Measurements from ENCODE around the gene CDH4. TPM values are rescaled to one million over a fixed set of nuclear protein-coding genes. Genes with fewer than 3 reads are reported as not detected.

The CDH4 gene
- total RNA-seq, 1 experiment from 2014 or later, result 0.13 TPM

- H3K9me3 ChIP-seq (replicated peaks), result no peaks in the 10 kb centered on the region
- no peaks in the 10 kb centered on the region for H3K4me1 ChIP-seq (replicated peaks)
- no peaks in the 10 kb centered on the region for H3K36me3 ChIP-seq
- no peak for DNase-seq (ENCODE audit: low read depth in 1 of 2, low spot score in 2 of 2)
- H3K4me3 ChIP-seq, result no peak overlapping the region
- peaks cover 7% of the 10 kb centered on the region for H3K27me3 ChIP-seq (replicated peaks)
- no peak overlapping the region for H3K27ac ChIP-seq
Measured at GRCh38 chr20:61839912-61840778, 588.1 kb downstream of the CDH4 start.

GRCh38 chr20:61840779-61841455, 588.9 kb downstream of the CDH4 start:
- no peak for DNase-seq (ENCODE audit: low read depth in 1 of 2, low spot score in 2 of 2)
- H3K27ac ChIP-seq, result no peak overlapping the region

DNA sequence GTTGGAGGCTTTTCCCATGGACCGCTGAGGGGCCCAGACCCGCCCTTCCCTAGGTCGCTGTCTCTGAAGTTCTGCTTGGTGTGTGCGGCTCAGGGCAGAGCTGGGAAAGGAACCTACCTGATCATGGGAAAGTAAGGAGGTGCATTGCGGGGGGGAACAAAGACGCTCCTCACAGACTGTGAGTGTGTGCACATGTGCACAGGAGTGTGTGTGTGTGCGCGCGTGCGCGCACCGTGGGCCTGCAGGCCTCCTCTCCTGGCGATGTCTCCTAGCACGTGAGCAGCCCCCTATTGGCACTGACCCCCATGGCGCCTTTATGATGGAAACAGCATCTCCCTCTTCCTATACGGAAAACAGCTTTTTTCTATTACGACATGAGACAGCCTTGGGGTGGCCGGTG, 589.5 kb downstream of the CDH4 start:
- no peaks in the 10 kb centered on the region for H3K4me1 ChIP-seq (replicated peaks)
- H3K36me3 ChIP-seq, result no peaks in the 10 kb centered on the region
- peaks cover 7% of the 10 kb centered on the region for H3K27me3 ChIP-seq (replicated peaks)
- no peak overlapping the region for H3K27ac ChIP-seq
- H3K4me3 ChIP-seq, result no peak overlapping the region
- no peak for DNase-seq (ENCODE audit: low read depth in 1 of 2, low spot score in 2 of 2)
- no peaks in the 10 kb centered on the region for H3K9me3 ChIP-seq (replicated peaks)

More at GRCh38 chr20:61840779-61841455, 588.9 kb downstream of the CDH4 start:
- no peaks in the 10 kb centered on the region for H3K4me1 ChIP-seq (replicated peaks)
- no peak overlapping the region for H3K4me3 ChIP-seq
- peaks cover 7% of the 10 kb centered on the region for H3K27me3 ChIP-seq (replicated peaks)
- no peaks in the 10 kb centered on the region for H3K36me3 ChIP-seq
- H3K9me3 ChIP-seq (replicated peaks), result no peaks in the 10 kb centered on the region

DNA sequence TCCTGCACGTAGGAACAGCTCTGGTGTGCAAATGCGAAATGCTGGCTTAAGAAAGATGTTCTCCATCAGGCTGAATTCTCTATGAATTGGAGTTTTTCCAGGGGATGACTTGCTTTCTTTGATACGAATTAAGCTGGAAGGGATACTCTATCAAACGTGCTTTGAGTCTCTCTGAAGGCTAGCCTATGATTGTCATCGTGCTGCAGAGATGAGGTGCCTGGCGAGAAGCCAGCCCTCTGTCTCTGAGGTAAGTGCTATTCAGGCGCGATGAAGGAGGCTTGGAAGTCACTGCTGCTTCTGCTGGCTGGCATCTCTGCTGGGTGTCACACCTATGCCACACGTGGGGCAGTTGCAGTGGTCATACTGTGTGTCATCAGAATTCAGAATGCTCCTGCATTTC, 589.9 kb downstream of the CDH4 start:
- Histone ChIP-seq H3K27me3 (replicated peaks) (peaks cover 7% of the 10 kb centered on the region), H3K4me3 (no peak overlapping the region), H3K9me3 (replicated peaks) (no peaks in the 10 kb centered on the region), H3K27ac (no peak overlapping the region), H3K36me3 (no peaks in the 10 kb centered on the region), H3K4me1 (replicated peaks) (no peaks in the 10 kb centered on the region)
- no peak for DNase-seq (ENCODE audit: low read depth in 1 of 2, low spot score in 2 of 2)

- Histone ChIP-seq H3K27ac (no peak overlapping the region), H3K4me1 (replicated peaks) (no peaks in the 10 kb centered on the region), H3K36me3 (no peaks in the 10 kb centered on the region), H3K4me3 (no peak overlapping the region), H3K27me3 (replicated peaks) (peaks cover 4% of the 10 kb centered on the region), H3K9me3 (replicated peaks) (no peaks in the 10 kb centered on the region)
- DNase-seq (ENCODE audit: low read depth in 1 of 2, low spot score in 2 of 2), result no peak
Measured at GRCh38 chr20:61844621-61845020, 592.6 kb downstream of the CDH4 start.

GRCh38 chr20:61845233-61845671, 593.2 kb downstream of the CDH4 start:
- no peak for DNase-seq (ENCODE audit: low read depth in 1 of 2, low spot score in 2 of 2)
- Histone ChIP-seq H3K9me3 (replicated peaks) (no peaks in the 10 kb centered on the region), H3K4me1 (replicated peaks) (no peaks in the 10 kb centered on the region), H3K36me3 (no peaks in the 10 kb centered on the region), H3K27ac (no peak overlapping the region), H3K4me3 (no peak overlapping the region), H3K27me3 (replicated peaks) (peaks cover 7% of the 10 kb centered on the region)

- H3K4me1 ChIP-seq (replicated peaks), result no peaks in the 10 kb centered on the region
- H3K36me3 ChIP-seq, result no peaks in the 10 kb centered on the region
- no peaks in the 10 kb centered on the region for H3K9me3 ChIP-seq (replicated peaks)
- no peak overlapping the region for H3K4me3 ChIP-seq
- DNase-seq (ENCODE audit: low read depth in 1 of 2, low spot score in 2 of 2), result no peak
- H3K27ac ChIP-seq, result no peak overlapping the region
- H3K27me3 ChIP-seq (replicated peaks), result peaks cover 8% of the 10 kb centered on the region
Measured at GRCh38 chr20:61846074-61846473, 594.0 kb downstream of the CDH4 start.

GRCh38 chr20:61846741-61847419, 594.8 kb downstream of the CDH4 start:
- no peak for DNase-seq (ENCODE audit: low read depth in 1 of 2, low spot score in 2 of 2)
- Histone ChIP-seq H3K4me3 (no peak overlapping the region), H3K27ac (no peak overlapping the region), H3K36me3 (no peaks in the 10 kb centered on the region), H3K9me3 (replicated peaks) (no peaks in the 10 kb centered on the region), H3K4me1 (replicated peaks) (no peaks in the 10 kb centered on the region), H3K27me3 (replicated peaks) (peaks cover 8% of the 10 kb centered on the region)

DNA sequence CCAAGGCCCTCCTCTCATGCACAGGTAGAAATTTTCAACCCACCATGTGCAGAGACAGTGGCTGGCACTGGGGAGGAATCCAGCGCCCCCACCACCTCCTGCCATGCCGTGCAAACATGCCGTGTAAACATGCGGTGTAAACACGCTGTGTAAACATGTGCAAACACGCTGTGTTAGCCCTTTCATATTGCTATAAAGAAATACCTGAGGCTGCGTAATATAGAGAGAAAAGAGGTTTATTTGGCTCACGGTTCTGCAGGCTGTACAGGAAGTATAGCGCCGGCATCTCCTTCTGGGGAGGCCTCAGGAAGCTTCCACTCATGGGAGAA, 595.3 kb downstream of the CDH4 start:
- no peak for DNase-seq (ENCODE audit: low read depth in 1 of 2, low spot score in 2 of 2)
- Histone ChIP-seq H3K4me3 (no peak overlapping the region), H3K4me1 (replicated peaks) (no peaks in the 10 kb centered on the region), H3K27me3 (replicated peaks) (peaks cover 8% of the 10 kb centered on the region), H3K9me3 (replicated peaks) (no peaks in the 10 kb centered on the region), H3K27ac (no peak overlapping the region), H3K36me3 (no peaks in the 10 kb centered on the region)

GRCh38 chr20:61847986-61848385, 595.9 kb downstream of the CDH4 start:
- Histone ChIP-seq H3K4me3 (no peak overlapping the region), H3K9me3 (replicated peaks) (no peaks in the 10 kb centered on the region), H3K27ac (no peak overlapping the region), H3K27me3 (replicated peaks) (peaks cover 4% of the 10 kb centered on the region), H3K4me1 (replicated peaks) (no peaks in the 10 kb centered on the region), H3K36me3 (no peaks in the 10 kb centered on the region)
- DNase-seq (ENCODE audit: low read depth in 1 of 2, low spot score in 2 of 2), result no peak

- H3K4me3 ChIP-seq, result no peak overlapping the region
- no peaks in the 10 kb centered on the region for H3K36me3 ChIP-seq
- H3K9me3 ChIP-seq (replicated peaks), result no peaks in the 10 kb centered on the region
- H3K27ac ChIP-seq, result no peak overlapping the region
- no peak for DNase-seq (ENCODE audit: low read depth in 1 of 2, low spot score in 2 of 2)
- H3K4me1 ChIP-seq (replicated peaks), result no peaks in the 10 kb centered on the region
- peaks cover 4% of the 10 kb centered on the region for H3K27me3 ChIP-seq (replicated peaks)
Measured at GRCh38 chr20:61848851-61849250, 596.8 kb downstream of the CDH4 start.

GRCh38 chr20:61849376-61849775, 597.3 kb downstream of the CDH4 start:
- Histone ChIP-seq H3K4me1 (replicated peaks) (no peaks in the 10 kb centered on the region), H3K36me3 (no peaks in the 10 kb centered on the region), H3K27ac (no peak overlapping the region), H3K9me3 (replicated peaks) (no peaks in the 10 kb centered on the region), H3K4me3 (no peak overlapping the region), H3K27me3 (replicated peaks) (peaks cover 4% of the 10 kb centered on the region)
- no peak for DNase-seq (ENCODE audit: low read depth in 1 of 2, low spot score in 2 of 2)

GRCh38 chr20:61849822-61850221, 597.8 kb downstream of the CDH4 start:
- Histone ChIP-seq H3K4me1 (replicated peaks) (no peaks in the 10 kb centered on the region), H3K36me3 (no peaks in the 10 kb centered on the region), H3K4me3 (no peak overlapping the region), H3K27me3 (replicated peaks) (peaks cover 4% of the 10 kb centered on the region), H3K9me3 (replicated peaks) (no peaks in the 10 kb centered on the region), H3K27ac (no peak overlapping the region)
- no peak for DNase-seq (ENCODE audit: low read depth in 1 of 2, low spot score in 2 of 2)

DNA sequence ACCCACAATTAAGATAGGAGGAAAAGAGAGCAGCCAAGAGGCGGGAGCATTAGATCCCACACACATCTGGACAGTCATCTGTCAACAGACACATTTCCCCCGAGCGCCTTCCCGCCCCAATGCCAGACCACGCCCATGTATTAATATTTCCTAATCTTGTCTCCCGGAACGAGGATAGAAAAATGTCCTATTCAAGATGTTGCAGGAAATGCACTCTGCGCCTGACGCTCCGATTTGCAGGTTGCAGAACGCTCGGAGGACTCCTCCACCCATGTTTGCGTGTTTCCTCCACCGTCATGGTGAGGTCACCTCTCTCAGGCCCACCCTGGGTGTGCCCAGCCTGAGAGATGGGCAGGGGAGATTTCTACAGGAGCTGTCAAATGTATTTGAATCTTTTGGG, 598.4 kb downstream of the CDH4 start:
- Histone ChIP-seq H3K9me3 (replicated peaks) (no peaks in the 10 kb centered on the region), H3K36me3 (no peaks in the 10 kb centered on the region), H3K4me1 (replicated peaks) (no peaks in the 10 kb centered on the region), H3K4me3 (no peak overlapping the region), H3K27me3 (replicated peaks) (peaks cover 4% of the 10 kb centered on the region), H3K27ac (no peak overlapping the region)
- DNase-seq (ENCODE audit: low read depth in 1 of 2, low spot score in 2 of 2), result no peak
